ENCODE results near the gene MSTN.

MSTN gene

GRCh38 chr2:190060626-190061025 is 1.9 kb downstream of the MSTN start:
- H3K9me3 ChIP-seq (ENCODE audit: control insufficient read depth, low read length) = no peaks in the 10 kb centered on the region
- H3K4me3 ChIP-seq (ENCODE audit: low read depth, low read length) = no peak overlapping the region
- H2AFZ ChIP-seq = no peak overlapping the region
- no peaks in the 10 kb centered on the region for H3K4me1 ChIP-seq
- no peaks in the 10 kb centered on the region for H3K27me3 ChIP-seq (ENCODE audit: control insufficient read depth, insufficient read depth, low read length)
- no peak for TF ChIP-seq CTCF (IDR thresholded peaks at IDR 0.05)
- no peak overlapping the region for H3K4me2 ChIP-seq (ENCODE audit: low read length)
- no peak overlapping the region for H3K9ac ChIP-seq
- no peak overlapping the region for H3K27ac ChIP-seq
- H3K79me2 ChIP-seq = no peaks in the 10 kb centered on the region
- H3K36me3 ChIP-seq (ENCODE audit: control insufficient read depth, insufficient read depth, low read length) = no peaks in the 10 kb centered on the region

GRCh38 chr2:190060019-190060418 is 2.5 kb downstream of the MSTN start:
- Histone ChIP-seq H3K9ac (no peak overlapping the region), H3K79me2 (no peaks in the 10 kb centered on the region), H3K4me1 (no peaks in the 10 kb centered on the region), H3K27me3 (ENCODE audit: control insufficient read depth, insufficient read depth, low read length) (no peaks in the 10 kb centered on the region), H3K4me3 (ENCODE audit: low read depth, low read length) (no peak overlapping the region), H3K4me2 (ENCODE audit: low read length) (no peak overlapping the region), H3K9me3 (ENCODE audit: control insufficient read depth, low read length) (no peaks in the 10 kb centered on the region), H3K36me3 (ENCODE audit: control insufficient read depth, insufficient read depth, low read length) (no peaks in the 10 kb centered on the region), H3K27ac (no peak overlapping the region), H2AFZ (no peak overlapping the region)
- TF ChIP-seq CTCF (IDR thresholded peaks at IDR 0.05) = no peak

GRCh38 chr2:190053426-190053825 is 9.1 kb downstream of the MSTN start:
- Histone ChIP-seq H3K9me3 (ENCODE audit: control insufficient read depth, low read length) (no peaks in the 10 kb centered on the region), H3K4me3 (ENCODE audit: low read depth, low read length) (no peak overlapping the region), H3K36me3 (ENCODE audit: control insufficient read depth, insufficient read depth, low read length) (no peaks in the 10 kb centered on the region), H3K4me1 (no peaks in the 10 kb centered on the region), H3K27me3 (ENCODE audit: control insufficient read depth, insufficient read depth, low read length) (no peaks in the 10 kb centered on the region), H2AFZ (no peak overlapping the region), H3K4me2 (ENCODE audit: low read length) (no peak overlapping the region), H3K79me2 (no peaks in the 10 kb centered on the region), H3K9ac (no peak overlapping the region), H3K27ac (no peak overlapping the region)
- no peak for TF ChIP-seq CTCF (IDR thresholded peaks at IDR 0.05)

GRCh38 chr2:190052307-190052706 is 10.2 kb downstream of the MSTN start:
- Histone ChIP-seq H3K79me2 (no peaks in the 10 kb centered on the region), H3K4me1 (no peaks in the 10 kb centered on the region), H3K4me3 (ENCODE audit: low read depth, low read length) (no peak overlapping the region), H3K9me3 (ENCODE audit: control insufficient read depth, low read length) (no peaks in the 10 kb centered on the region), H3K4me2 (ENCODE audit: low read length) (no peak overlapping the region), H3K27me3 (ENCODE audit: control insufficient read depth, insufficient read depth, low read length) (no peaks in the 10 kb centered on the region), H3K27ac (no peak overlapping the region), H3K36me3 (ENCODE audit: control insufficient read depth, insufficient read depth, low read length) (no peaks in the 10 kb centered on the region), H2AFZ (no peak overlapping the region), H3K9ac (no peak overlapping the region)
- TF ChIP-seq CTCF (IDR thresholded peaks at IDR 0.05) = no peak

GRCh38 chr2:190051223-190051622 is 11.3 kb downstream of the MSTN start:
- Histone ChIP-seq H3K4me3 (ENCODE audit: low read depth, low read length) (no peak overlapping the region), H3K36me3 (ENCODE audit: control insufficient read depth, insufficient read depth, low read length) (no peaks in the 10 kb centered on the region), H3K79me2 (no peaks in the 10 kb centered on the region), H3K4me2 (ENCODE audit: low read length) (no peak overlapping the region), H3K9ac (no peak overlapping the region), H2AFZ (no peak overlapping the region), H3K27ac (no peak overlapping the region), H3K4me1 (no peaks in the 10 kb centered on the region), H3K9me3 (ENCODE audit: control insufficient read depth, low read length) (no peaks in the 10 kb centered on the region), H3K27me3 (ENCODE audit: control insufficient read depth, insufficient read depth, low read length) (no peaks in the 10 kb centered on the region)
- no peak for TF ChIP-seq CTCF (IDR thresholded peaks at IDR 0.05)

Measured in parathyroid adenoma (tissue), 2 donors.